T-helper 1 cell (primary cell): ENCODE results near the gene PPIL1.

Experiments
- DNase-seq, 5 donors: peaks; one replicate each; pipeline ENCODE4 v3.0.0-alpha.2; 2012 to 2020

PPIL1 gene

DNA sequence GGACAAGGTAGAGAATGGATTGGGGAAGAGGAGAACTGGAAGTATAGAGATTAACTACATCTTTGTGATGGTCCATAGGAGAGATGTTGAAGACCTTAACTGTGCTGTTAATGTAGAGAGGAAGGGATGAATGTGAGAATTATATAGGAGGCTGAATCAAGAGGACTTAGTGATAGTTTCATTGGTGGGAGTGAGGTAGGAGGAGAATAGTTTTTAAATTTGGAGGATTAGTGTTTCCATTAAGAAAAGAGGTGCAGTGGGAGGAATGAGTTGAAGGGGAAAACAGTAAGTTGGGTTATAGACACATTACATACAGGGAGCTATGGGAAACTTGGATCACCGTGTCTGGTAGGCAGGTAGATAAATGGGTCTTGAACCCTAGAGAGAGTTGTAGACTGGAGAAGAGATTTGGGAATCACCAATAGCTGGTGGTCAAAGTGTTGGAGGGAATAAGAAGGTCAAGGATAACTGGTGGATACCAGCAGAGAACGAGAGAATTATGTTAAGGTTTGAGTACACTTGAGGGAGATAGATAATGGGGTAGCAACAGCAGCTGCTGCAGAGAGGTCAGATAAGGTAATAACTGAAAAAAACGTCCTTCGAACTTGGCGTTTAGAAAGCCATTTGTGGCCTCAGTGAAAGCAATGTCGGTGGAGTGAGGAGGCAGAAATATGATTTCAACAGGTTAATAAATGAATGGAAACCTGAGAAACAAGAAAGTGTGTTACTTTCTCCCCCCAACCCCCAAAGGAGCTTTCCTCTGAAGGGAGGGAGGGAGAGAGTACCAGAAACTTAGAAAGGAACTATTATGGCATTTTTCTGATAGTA is 14.3 kb upstream of the PPIL1 start:
- DNase-seq: no peak

DNA sequence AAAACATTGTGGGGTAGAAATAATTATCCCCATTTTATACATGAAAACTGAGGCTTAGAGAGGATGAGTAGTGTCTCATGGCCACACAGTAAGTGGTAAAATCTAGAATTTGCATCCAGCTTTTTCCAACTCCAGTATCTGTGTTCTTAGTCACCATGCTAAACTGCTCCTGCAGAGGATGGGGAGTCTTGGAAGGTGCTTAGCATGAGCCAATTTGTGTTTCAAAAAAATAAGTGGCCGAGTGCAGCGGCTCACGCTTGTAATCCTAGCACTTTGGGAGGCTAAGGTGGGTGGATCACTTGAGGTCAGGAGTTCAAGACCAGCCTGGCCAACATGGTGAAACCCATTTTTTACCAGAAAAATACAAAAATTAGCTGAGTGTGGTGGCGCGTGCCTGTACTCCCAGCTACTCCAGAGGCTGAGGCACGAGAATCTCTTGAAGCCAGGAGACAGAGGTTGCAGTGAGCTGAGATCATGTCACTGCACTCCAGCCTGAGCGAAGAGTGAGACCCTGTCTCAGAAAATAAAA is 13.6 kb upstream of the PPIL1 start:
- no peak for DNase-seq

DNA sequence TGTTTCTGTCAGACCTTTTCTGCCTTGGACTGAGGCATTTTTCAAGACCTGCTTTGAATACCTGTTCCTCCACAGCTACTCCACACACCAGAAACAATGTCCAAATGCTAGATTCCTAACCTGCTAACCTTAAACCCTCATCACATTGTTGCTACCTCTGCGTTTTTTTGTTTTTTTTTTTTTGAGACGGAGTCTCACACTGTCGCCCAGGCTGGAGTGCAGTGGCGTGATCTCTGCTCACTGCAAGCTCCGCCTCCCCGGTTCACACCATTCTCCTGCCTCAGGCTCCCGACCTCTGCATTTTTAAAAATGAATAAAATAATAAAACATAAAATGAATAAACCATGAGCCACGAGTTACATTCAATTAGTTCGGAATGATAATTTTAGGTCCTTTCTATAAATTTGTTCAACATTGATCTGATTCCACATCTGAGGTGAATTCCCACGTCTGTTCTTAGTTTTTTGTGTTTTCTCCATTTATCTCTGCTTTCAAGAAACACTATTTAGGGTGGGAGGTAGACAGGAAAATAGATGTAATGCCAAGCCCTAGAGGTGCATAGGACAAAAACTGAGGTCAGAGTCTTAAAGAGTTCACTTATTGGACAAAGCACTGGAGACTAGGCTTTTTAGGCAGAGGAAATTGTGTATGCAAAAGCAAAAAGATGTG is 12.5 kb upstream of the PPIL1 start:
- no peak for DNase-seq

DNA sequence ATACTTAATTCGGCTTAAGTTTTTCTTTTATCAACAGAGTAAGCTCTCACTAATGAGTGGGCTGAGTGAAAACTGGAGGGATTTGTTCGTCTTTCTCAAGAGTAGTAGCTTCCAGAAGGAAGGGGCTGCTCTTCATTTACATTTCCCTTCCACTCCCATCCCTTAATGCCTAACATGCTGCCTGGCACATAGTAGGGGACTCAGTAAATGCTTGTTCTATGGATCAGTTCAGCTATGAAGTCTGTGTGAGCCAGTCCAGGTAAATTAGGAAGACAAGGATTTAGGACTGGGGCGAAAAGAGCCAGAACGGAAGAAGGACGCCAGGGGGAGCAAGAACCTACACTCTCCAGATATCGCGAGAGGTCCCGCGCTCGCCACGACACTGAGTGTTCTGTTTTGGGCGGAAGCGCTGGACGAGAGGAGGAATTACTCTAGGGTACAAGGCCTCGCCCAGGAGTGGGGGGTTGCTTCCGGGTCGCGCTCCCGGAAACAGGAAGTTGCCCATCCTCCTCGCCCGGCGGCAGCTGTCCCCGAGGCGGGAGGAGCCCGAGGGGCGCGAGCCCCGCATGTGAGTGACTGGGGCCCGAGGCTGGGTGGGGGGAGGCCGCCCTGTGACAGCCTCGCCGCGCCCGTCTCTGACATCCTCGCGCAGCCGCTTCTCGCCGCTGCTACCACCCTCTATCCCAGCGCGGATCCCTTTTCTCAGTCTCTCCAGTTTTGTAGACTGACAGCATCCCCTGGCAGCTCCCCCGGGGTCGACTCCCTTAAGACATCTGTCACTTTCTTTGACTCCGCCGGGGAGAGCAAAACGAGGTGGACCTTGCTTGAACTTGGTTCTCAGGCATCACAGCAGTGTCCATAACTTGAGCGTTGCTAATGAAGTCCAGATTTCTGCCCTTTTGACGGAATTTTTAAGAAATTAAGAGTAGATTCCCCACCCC is 11.1 kb upstream of the PPIL1 start, which contains the start of gene C6orf89:
TSS of gene C6orf89 (plus strand) at position 492 of the 941 bp plus-strand sequence. CDS start 13,493 bp downstream, outside the sequence.
- peak; percentile 96 to 98 (median 98) for DNase-seq

DNA sequence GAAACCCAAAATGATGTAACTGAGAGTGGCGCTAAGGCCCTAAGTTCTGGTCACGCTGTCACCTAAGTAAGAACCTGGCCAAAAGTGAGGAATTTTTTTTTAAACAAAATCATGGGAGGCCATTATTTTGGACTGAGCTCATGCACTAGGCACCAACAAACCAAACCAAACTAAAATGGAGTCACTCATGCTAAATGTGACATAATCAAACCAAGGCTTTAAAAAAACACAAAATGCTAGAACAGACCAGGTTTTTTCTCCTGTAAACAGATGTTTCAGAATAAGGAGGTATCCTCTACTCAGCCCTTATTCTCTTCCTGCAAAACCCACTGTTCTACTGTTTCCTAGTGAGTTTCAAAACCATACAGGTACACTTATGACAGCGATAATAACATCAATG is 10.0 kb upstream of the PPIL1 start:
- no peak for DNase-seq

DNA sequence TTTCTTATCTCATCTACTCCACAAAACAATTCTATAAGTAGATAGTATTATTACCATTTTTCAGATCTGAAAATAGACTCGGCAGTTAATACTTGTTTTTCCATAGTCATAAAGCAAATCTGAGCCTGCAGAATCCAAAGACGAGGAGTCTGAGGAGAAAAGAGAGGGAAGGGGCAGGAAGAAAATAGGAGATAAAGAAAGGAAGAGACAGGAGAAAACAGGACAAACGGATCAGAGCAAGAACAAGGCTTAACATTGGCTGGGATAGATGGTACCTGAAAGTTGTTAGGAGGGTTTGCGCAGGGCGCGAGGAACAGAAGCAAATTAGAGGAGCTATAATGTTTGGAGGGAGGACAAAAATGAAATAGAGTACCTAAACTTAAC is 639 bp upstream of the PPIL1 start:
- no peak for DNase-seq

DNA sequence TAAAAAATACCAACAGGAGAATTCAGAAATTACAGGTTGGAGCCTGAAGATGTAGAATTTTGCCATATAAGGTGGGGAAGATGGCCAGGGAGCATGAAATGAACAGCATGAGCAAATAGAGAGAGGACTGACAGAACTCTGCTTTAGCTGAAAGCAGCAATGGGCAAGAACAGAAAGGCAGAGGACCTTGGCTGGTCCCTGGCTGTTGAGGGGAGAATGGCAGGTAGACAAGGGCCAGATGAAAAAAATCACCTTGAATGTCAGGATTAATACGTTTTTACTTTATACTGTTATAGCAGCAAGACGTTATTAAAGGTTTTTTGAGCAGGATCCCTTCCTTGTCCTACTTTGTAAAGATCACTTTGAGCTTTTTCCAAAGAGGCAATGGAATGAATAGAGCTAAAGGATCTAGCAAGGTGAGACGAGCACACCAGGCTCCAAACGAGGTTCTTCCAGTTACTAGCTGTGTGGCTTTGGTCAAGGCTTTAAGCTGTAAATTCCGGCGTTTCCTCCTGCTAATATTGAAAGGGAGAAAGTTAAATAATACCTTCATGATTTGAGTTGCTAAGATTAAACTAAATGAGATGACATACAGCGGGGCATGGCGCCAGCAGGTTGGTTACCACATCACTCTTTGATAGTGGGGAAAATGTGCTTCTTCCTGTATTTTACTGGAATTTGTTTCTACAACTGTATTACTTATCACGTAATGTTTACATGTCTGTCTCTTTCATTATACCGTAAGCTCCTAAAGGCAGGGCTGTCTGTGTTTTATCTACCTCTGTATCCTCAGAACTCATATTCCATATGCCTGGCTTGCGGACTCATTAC is 776 bp downstream of the PPIL1 start:
- DNase-seq: peak in 1 of 5 donors; percentile 42

DNA sequence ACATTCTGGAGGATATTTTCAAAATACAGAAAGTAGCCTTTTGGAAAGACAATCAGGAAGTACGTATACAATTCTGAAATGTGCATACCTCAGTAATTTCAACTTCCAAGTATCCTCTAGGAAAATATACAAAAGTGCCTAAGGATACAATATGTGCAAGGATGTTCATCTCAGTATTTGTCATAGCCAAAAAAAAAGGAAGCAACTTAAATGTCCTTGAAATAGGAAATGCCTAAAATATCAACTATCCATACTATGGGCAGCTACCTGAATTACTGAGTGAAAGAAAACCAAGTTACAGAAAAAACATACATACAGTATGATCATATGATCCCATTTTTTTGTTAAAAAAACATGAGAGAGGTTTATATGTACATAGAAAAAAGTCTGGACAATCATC is 1.5 kb downstream of the PPIL1 start:
- no peak for DNase-seq

DNA sequence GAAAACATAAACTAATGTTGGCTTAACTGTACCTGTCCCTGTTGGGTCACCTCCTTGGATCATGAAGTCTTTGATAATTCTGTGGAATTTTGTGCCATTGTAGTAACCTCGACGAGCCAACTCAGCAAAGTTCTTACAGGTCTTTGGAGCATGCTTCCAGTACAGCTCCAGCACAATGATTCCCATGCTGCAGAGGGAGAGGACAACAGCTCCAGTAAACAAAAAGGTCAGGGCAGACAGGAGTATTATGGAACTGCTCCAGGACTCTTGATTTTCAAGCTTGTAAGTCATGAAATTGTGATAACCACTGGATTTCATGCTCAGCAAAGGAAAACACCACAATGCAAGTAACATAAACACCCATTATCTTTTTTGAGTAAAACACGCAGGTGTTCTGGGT is 2.9 kb downstream of the PPIL1 start:
- DNase-seq: no peak

DNA sequence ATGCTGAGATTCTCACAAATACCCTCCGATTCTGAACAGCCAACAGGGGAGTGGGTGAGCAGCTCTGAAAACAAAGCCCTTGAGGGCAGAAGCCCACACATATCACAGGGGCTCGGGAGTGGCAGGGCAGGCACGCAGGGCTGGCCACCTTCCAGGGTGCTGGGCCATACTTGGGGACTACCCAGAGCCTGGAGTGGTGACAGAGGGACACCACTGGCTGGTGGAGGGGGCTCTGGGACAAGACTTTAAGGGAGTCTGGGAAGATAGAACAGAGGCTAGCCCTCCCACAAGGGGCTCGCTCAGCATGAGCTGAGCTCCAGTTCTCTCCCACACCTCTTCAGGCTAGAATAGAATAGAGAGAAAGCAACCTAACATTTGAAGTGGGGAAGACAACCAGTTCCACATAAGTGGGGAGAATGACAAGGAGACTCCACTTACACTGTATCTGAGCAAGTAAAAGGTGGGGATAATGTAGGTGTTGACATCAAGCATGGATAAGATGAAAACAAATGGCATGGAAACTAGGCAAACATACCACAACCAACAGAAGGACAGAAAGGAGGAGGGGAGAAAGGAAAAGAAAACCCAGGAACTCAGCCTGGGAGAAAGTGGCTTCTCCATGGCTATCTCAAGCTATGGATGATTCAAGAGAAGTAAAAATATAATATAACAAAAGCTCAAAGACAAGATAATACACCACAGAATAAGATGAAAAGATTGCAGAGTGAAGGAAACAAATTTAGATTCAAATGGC is 7.0 kb downstream of the PPIL1 start:
- DNase-seq: no peak

DNA sequence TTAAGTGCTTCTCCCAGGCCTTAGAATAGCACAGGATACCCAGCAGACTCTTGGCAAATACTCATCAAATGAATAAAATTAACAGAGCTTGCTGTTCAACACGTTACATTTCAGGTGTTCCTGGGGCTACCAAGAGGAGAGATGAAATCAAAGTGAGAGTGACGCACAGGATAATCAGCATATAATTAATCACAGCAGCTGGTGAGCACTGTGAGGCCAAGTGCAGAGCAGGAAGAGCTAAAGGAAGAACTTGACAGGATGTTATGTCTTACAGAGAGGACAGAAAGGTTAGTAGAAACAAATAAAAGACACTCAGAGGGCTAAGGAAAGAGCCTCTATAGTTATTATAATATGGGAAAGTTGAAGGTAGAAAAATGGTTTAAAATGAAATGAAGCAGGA is 8.8 kb downstream of the PPIL1 start:
- peak in 1 of 5 donors; percentile 22 for DNase-seq

DNA sequence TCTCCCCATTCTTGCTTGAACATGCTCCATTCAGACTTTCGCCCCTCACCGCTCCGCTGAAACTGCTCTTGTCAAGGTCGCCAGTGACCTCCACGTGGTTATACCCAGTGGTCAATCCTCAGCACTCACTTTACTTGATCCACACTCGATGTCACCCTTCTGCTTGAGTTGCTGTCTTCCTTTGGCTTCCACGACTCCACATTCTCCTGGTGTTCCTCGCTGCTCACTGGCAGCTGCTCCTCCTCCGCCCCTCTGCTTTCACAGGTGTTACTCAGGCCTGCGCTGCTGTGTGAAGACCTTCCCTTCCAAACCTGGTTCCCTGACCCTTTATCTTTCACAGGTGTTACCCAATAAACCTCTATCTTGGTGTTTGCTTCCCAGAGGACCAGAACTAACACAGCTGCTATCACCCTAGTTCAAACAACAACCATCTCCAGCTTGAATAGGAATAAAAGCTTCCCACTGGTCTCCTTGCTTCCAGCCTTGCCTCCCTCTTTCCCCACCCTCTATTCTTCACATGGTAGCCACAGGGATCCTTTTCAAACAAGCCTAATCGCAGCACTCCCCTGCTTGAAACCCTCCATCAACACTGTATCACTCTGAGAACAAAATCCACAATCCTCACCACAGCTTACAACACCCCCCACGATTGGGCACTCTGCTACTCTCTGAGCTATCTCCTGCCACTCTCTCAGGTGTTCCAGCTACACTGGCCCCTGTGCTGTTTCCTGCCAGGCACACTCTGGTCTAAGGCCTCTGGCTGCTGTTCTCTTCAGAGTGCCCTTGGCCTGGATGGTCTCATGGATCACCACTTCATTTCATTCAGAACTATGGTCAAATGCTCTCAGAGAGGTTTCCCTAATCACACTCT is 10.7 kb downstream of the PPIL1 start:
- no peak for DNase-seq

DNA sequence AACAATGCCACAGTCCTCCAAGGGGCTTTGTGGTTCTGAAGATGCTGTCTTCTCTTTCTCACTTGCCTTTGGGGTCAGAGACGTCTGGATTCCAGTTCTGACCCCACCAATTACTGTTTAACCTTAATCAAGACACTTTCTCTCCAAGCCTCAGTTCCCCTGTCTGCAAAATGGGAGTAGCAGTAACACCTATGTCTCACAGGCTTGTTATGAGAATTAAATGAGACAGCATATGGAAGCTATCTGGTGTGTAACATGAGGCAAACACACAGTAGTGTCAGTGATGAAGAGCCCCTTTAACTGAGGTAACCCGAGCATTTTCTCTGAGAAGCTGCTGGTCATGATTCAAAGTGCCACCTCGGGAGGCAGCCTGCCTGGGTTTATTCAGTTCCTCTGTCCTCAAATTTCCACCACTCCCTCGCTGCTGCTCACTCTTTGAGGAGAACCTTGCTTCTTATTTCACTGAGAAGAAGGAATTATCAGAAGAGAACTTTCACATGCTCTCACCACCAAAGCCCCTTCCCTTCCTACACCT is 11.7 kb downstream of the PPIL1 start:
- DNase-seq: no peak

DNA sequence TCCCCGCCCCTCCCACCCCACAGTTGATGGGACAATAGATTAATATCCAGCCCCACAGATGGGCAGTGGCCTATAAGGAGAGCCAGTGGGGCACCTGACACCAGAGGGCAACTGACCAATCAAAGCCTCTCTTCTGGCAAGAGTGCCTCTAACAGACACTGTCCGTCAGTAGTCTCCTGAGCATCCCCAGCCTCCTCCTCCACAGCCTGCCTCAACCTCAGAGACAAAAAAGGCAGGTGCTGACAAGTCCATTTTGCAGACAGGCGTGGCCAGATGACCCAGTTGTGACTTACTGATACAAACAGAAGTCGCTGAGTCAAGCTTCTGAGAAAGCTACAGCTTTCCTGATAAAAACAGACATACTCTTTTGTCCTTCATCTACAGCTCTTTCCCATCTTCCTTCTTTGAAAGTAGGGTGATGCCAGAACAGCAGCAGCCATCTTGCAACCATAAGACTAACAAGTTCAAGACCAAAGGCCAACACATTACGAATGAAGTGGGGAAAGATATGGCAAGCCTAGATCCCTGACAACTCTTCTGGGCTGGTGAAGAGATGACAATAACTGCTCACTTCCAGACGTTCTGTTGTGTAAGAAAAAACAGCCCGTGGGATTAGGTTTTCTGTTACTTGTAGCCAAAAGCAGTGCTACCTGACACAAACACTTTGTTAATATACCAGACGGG is 12.3 kb downstream of the PPIL1 start:
- peak in 1 of 5 donors; percentile 14 for DNase-seq

DNA sequence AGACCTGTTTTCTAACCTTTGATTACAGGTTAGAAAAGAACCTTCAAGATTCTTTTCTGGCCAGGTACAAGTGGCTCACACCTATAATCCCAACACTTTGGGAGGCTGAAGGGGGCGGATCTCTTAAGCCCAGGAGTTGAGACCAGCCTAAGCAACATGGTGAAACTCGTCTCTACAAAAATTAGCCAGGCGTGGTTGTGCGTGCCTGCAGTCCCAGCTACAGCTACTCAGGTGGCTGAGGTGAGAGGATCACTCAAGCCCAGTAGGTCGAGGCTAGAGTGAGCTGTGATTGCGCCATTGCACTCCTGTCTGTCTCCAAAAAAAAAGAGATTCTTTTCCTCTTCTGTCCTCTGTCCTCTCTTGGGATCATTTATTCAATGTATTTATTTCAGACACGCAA is 14.5 kb downstream of the PPIL1 start:
- no peak for DNase-seq

DNA sequence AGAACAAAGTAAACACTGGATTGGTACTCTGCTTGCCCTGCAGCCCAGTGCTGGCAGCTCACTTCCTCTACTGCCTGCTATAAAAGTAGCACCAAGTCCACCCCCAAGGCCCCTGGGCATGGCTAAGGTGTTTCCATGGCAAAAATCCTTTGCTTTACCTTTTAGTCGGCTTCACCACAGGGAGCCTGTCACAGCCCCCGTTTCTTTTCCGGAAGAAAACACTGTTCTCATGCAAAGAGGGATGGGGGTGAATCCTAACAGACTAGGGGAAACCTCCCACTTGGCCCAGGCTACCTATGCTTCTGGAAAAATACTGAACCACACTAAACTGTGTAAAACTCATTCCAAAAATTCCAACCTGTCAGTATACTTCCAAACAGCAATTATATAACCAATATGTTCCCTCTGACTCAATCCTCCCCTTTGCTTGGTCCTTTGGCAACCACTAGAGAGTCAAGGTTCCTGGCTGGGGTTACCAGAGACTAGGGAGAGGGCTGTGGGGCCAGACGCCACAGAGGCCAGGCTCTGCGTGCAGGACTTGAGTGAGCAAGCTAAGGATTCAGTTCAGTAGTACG is 16.1 kb downstream of the PPIL1 start:
- DNase-seq: no peak

DNA sequence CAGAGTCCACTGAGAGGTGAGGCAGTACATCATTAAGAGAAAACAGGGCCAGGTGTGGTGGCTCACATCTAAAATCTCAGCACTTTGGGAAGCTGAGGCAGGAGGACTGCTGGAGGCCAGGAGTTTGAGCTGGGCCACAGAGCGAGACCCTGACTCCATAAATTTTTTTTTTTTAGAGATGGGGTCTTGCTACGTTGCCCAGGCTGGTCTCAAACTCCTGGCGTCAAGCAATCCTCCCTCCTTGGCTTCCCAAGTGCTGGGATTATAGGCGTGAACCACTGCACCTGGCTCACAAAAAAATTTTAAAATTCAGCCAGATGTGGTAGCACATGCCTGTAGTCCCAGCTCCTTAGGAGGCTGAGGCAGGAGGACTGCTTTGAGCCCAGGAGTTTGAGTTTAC is 17.3 kb downstream of the PPIL1 start:
- DNase-seq: no peak

DNA sequence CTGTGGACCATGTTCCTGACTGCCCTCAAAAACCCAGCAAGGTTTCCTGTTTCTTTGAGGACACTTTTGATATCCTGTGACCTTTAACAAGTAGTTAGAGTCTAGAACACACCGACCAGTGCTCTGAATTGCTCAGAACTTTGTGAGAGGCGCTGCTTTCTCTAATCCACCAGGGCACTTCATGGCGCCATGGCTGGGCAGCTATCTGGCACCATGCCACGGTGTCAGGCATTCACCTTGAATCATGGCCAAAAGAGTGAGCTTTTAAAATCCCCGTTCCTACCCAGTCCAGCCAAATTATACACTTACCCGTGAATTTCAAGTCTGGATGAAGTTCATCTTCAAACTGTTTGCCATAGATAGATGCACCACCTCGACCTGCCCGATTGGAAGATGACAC is 18.3 kb downstream of the PPIL1 start:
- no peak for DNase-seq

DNA sequence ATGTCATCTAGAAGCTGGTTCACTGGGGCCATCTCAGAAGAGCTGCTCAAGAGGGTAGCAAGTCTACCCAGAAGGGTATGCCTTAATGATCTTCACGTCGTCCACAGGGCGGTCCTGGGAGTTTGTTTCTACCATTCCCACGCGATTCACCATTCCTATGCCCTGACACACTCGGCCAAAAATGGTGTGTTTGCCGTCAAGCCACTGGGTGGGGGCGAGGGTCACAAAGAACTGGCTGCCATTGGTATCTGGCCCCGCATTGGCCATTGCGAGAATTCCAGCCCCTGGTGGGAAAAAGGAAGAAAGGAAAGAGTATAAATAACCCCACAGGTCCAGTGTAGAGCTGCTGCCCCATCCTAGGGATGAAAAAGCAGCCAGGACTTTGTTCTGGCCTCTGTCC is 18.9 kb downstream of the PPIL1 start:
- no peak for DNase-seq
